Activated naive CD4-positive, alpha-beta T cell treated with anti-CD3 and anti-CD28 coated beads, Interleukin-2, amount 50 U/mL, for 72 hours (primary cell): ENCODE measurements around the gene MRPS18B. TPM values are rescaled to one million over a fixed set of nuclear protein-coding genes. Genes with fewer than 3 reads are reported as not detected.
A peak's percentile ranks its signal among the peaks of the same experiment; 100 is the strongest.

Source experiments
- ATAC-seq, 2 donors: fragments of 150-1000 bp; cut with Tn5 transposase; 2 replicates each; pipeline ENCODE4 v1.10.0; 2021; ENCODE audit warnings: mild to moderate bottlenecking in 2 of 2, moderate library complexity in 2 of 2
- DNase-seq, 2 donors: peaks; one replicate each; pipeline ENCODE4 v3.0.0; 2021 to 2022; ENCODE audit warnings: low spot score in 2 of 2
- H3K27ac Mint-ChIP-seq, 2 donors: one replicate each; pipeline ENCODE4 v1.8.0; 2022; ENCODE audit warnings: mild to moderate bottlenecking in 2 of 2, mixed read lengths in 2 of 2
- H3K36me3 Mint-ChIP-seq, 2 donors: one replicate each; pipeline ENCODE4 v1.8.0; 2022; ENCODE audit warnings: mixed read lengths in 2 of 2
- H3K9me3 Mint-ChIP-seq, 2 donors: one replicate each; pipeline ENCODE4 v1.8.0; 2022; ENCODE audit warnings: mixed read lengths in 2 of 2
- total RNA-seq, 2 donors: library from RNA; stranded (reverse); gene quantifications; one replicate each; pipeline ENCODE4 v1.2.3, GENCODE V29; 2022

MRPS18B gene
- total RNA-seq, 2 donors from 2014 or later, result 99.8 to 100 TPM

DNA sequence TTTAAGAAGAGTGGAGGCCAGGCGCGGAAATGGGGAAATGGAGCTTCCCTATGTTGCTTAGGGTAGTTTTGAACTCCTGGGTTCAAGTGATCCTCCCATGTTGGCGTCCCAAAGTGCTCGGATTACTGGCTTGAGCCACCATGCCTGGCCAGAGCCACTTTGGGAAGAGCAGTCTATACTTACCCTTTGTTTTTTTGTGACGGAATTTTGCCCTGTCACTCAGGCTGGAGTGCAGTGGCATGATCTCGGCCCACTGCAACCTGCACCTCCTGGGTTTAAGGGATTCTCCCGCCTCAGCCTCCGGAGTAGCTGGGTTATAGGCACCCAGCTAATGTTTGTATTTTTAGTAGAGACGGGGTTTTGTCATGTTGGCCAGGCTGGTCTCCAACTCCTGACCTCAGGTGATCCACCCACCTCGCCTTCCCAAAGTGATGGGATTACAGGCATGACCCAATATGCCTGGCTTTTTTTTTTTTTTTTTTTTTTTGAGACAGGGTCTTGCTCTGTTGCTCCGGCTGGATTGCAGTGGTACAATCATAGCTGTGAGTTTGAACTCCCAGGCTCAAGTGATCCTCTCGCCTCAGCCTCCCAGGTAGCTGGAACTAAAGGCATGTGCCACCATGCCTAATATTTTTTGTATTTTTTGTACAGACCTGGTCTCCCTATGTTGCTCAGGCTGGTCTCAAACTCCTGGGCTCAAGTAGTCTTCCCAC, 18.6 kb upstream of the MRPS18B start:
- Mint-ChIP-seq H3K27ac (peak overlapping the region; percentile 12 to 85), H3K36me3 (peaks cover 13 to 17% of the 10 kb centered on the region in 2 donors), H3K9me3 (no peaks in the 10 kb centered on the region)
- no peak for DNase-seq
- ATAC-seq, result no peak

DNA sequence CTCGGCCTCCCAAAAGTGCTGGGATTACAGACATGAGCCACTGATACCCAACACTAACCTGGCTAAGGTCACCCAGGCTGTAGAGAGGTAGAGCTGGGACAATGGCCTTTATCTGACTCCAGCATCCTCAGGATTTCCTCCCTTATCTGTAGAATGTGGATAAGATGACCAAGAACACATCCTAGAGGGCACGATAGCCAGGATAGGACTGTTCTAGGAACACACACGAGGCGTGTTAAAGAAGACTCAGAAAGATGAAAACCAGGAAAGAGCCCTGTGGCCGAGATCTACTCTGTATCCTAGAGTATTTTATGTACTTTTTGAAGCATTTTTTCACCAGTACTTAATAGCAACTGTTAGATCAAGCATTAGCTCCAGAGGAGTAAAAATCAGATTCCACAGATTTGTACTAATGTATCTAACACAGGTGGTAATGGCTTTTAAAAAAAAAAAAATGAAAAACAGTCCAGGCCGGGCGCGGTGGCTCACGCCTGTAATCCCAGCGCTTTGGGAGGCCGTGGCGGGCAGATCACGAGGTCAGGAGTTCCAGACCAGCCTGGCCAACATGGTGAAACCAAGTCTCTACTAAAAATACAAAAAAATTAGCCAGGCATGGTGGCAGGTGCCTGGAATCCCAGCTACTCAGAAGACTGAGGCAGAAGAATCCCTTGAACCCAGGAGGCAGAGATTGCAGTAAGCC, 17.9 kb upstream of the MRPS18B start:
- H3K9me3 Mint-ChIP-seq, result no peaks in the 10 kb centered on the region
- DNase-seq (no peak), ATAC-seq (no peak)
- H3K27ac Mint-ChIP-seq, result peak overlapping the region; percentile 12 to 22
- H3K36me3 Mint-ChIP-seq, result peaks cover 20 to 24% of the 10 kb centered on the region in 2 donors

- no peak for ATAC-seq
- peaks cover 26 to 31% of the 10 kb centered on the region in 2 donors for H3K36me3 Mint-ChIP-seq
Measured at GRCh38 chr6:30600451-30600961, 17.1 kb upstream of the MRPS18B start.

DNA sequence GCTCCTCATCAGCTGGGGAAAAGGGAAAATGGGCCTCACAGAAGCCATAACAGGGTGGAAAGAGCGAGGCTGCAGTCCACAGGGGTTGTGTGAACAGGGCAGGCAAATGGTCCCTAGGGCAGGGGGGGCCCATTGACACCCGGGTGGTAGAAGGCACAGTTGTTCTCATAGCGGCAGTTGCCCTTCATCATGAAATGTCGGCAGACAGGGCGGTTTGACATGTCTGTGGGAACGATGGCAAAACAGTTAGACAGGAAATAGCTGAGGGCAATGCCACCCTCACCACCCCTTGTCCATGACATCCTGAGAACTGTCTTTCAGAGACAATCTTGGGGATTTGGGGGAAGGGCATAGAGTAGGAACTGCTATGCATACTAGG, 16.2 kb upstream of the MRPS18B start:
- Mint-ChIP-seq H3K27ac (peak overlapping the region; percentile 74 to 88), H3K9me3 (no peaks in the 10 kb centered on the region), H3K36me3 (peaks cover 33 to 38% of the 10 kb centered on the region in 2 donors)
- ATAC-seq, result no peak
- DNase-seq, result no peak

More at GRCh38 chr6:30600451-30600961, 17.1 kb upstream of the MRPS18B start:
- peak overlapping the region in 1 of 2 donors; percentile 57 for H3K27ac Mint-ChIP-seq
- DNase-seq, result no peak
- H3K9me3 Mint-ChIP-seq, result no peaks in the 10 kb centered on the region

GRCh38 chr6:30601815-30602641, 15.6 kb upstream of the MRPS18B start:
- DNase-seq (no peak), ATAC-seq (no peak)
- H3K36me3 Mint-ChIP-seq, result peaks cover 36 to 42% of the 10 kb centered on the region in 2 donors
- H3K9me3 Mint-ChIP-seq, result no peaks in the 10 kb centered on the region
- H3K27ac Mint-ChIP-seq, result no peak overlapping the region

DNA sequence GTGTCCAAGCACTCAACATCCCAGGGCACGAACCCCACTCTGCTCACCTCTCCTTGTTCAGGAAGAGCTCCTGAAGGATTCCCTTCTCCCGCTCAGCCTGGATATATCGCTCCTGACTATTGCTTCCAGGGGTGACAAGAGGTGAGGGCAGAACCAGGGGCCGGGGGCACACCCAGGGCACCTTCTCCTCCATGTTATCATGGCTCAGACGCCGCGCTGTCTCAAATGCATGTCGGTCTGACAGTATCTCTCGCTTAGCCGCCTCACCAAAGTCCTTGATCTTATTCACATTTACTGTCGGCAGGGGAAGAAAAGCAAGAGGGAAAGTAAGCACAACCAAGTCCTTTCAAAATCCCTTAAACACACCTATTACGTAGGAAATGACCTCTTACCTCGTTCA, 13.7 kb upstream of the MRPS18B start:
- no peak for ATAC-seq
- H3K9me3 Mint-ChIP-seq, result no peaks in the 10 kb centered on the region
- no peak for DNase-seq
- H3K36me3 Mint-ChIP-seq, result peaks cover 47 to 56% of the 10 kb centered on the region in 2 donors
- no peak overlapping the region for H3K27ac Mint-ChIP-seq

DNA sequence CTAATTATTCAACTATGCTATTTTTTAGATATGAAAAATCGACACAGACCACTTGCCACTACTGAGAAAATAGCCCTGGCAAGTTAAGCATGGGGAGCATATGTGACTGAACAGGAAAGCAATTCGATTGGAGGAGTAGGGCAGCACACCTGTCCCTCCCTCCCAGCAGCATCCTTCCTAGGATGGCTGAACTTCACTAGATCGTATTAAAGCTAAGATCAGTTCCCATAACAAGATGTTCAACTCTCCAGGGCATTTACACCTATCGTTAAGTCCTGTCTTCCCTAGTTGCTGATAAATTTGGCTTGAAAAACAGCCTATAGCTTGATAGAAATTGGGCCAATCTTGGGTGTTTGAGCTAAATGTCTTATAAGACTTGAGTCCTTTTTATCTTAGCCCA, 7.6 kb upstream of the MRPS18B start:
- Mint-ChIP-seq H3K9me3 (no peaks in the 10 kb centered on the region), H3K27ac (peak overlapping the region in 1 of 2 donors; percentile 39), H3K36me3 (peaks cover 61 to 67% of the 10 kb centered on the region in 2 donors)
- DNase-seq (no peak), ATAC-seq (no peak)

- DNase-seq, result no peak
- no peak for ATAC-seq
- Mint-ChIP-seq H3K27ac (peak overlapping the region; percentile 17 to 95), H3K9me3 (no peaks in the 10 kb centered on the region), H3K36me3 (peaks cover 64 to 69% of the 10 kb centered on the region in 2 donors)
Measured at GRCh38 chr6:30611150-30611855, 6.3 kb upstream of the MRPS18B start.

- Mint-ChIP-seq H3K27ac (peak overlapping the region; percentile 17 to 95), H3K36me3 (peaks cover 65 to 70% of the 10 kb centered on the region in 2 donors), H3K9me3 (no peaks in the 10 kb centered on the region)
- no peak for ATAC-seq
- no peak for DNase-seq
Measured at GRCh38 chr6:30611856-30612194, 5.8 kb upstream of the MRPS18B start.

DNA sequence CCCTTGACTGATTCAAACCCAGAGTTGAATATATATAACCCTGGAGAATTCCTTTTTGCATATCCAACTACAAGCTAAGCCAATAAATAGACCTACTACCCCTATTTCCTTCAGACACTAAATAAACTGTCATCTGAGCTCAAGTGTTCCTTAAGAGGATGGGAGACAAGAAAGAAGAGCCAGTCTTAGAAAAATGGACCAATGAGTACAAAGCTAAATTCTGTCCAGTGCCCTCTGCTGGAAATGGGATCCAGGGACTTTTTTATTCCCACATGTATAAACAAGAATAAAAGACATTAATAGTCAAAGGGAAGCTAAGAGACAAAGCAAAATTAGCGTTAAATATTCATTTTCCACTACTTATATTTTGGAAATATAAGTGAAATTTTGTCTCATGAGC, 5.4 kb upstream of the MRPS18B start:
- Mint-ChIP-seq H3K9me3 (no peaks in the 10 kb centered on the region), H3K36me3 (peaks cover 69 to 73% of the 10 kb centered on the region in 2 donors), H3K27ac (no peak overlapping the region)
- ATAC-seq, result no peak
- DNase-seq, result no peak

- H3K36me3 Mint-ChIP-seq, result peaks cover 68 to 70% of the 10 kb centered on the region in 2 donors
- DNase-seq (no peak), ATAC-seq (no peak)
- peak overlapping the region; percentile 19 to 98 for H3K27ac Mint-ChIP-seq
- no peaks in the 10 kb centered on the region for H3K9me3 Mint-ChIP-seq
Measured at GRCh38 chr6:30612687-30613248, 4.9 kb upstream of the MRPS18B start.

DNA sequence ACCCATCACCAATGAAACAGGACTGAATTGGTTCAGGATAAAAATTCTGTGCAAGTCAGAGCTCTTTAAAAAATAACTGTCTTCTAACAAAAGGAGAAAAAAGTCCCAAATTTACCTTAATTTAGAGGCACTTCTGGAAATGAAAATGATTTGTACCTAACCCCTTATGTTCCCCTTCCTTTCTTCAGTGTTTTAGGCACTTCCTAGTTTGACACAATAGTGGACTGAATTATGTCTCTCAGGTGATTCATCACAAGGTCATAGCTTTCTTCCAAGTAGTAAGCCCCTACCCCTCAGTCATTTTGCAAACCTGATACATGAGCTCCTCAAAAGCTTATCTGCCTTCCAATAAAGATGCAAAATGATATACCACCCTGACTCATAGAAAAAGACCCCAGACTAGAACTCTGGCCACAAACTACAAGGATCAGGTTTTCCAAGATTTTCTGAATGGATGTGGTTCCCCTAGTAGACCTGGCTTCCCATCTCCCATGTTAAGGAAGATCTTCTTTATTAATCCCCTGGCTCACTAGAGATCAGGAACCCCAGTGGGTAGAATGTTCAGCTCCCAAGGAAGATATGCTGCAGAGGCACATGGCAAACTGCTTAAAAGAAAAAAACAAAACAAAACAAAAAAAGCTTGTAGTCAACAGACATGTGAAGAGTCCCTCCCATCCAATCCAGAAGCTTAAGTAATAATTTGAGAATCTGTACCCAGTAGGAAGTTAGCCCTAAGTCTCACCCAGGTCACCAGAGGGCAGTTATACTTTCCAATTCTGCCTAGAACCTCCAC, 4.2 kb upstream of the MRPS18B start:
- DNase-seq (no peak), ATAC-seq (peak in 1 of 2 donors; percentile 39)
- Mint-ChIP-seq H3K36me3 (peaks cover 70 to 72% of the 10 kb centered on the region in 2 donors), H3K9me3 (no peaks in the 10 kb centered on the region), H3K27ac (peak overlapping the region; percentile 94 to 98)

- no peaks in the 10 kb centered on the region for H3K9me3 Mint-ChIP-seq
- ATAC-seq (no peak), DNase-seq (no peak)
- peaks cover 69 to 70% of the 10 kb centered on the region in 2 donors for H3K36me3 Mint-ChIP-seq
- peak overlapping the region; percentile 98 to 100 for H3K27ac Mint-ChIP-seq
Measured at GRCh38 chr6:30614044-30614842, 3.4 kb upstream of the MRPS18B start.

DNA sequence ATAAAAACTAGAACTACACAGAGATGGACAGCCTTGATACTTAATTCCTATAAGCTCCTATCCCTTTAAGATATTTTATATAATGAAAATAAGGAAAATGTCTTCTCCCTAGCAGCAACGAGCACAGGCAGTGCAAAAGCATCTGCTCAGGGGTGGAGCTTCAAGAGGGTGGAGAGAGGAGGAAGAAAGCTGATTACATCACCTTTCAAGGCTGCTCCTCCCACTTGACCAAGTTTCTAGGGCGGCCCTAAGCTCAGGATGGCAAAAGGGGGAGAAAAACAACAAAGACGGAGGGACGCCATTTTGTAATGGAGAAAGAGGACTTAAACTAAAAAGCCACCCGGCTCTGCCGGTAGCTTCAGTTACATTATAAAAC, 2.8 kb upstream of the MRPS18B start:
- Mint-ChIP-seq H3K27ac (peak overlapping the region; percentile 98 to 100), H3K36me3 (peaks cover 69 to 70% of the 10 kb centered on the region in 2 donors), H3K9me3 (no peaks in the 10 kb centered on the region)
- DNase-seq (peak; percentile 79 to 81), ATAC-seq (peak; percentile 60 to 69)
